GM23248 (cell line): ENCODE measurements around the gene HLCS. TPM values are rescaled to one million over a fixed set of nuclear protein-coding genes. Genes with fewer than 3 reads are reported as not detected.

Source experiments
- DNase-seq: peaks from one replicate; pipeline ENCODE4 v3.0.0-alpha.2; 2015
- H2AFZ ChIP-seq: fragments of 200-600 bp; sonication (generic); 2 replicates; pipeline ENCODE4 v1.6.1; 2016; ENCODE audit warnings: antibody characterized with exemption
- H3F3A ChIP-seq: fragments of 200-600 bp; sonication (generic); 2 replicates; pipeline ENCODE4 v1.6.1; 2016; ENCODE audit warnings: mild to moderate bottlenecking, antibody characterized with exemption, mixed run types; ENCODE audit not compliant: insufficient read depth
- H3K27ac ChIP-seq: fragments of 200-600 bp; sonication (generic); 2 replicates; pipeline ENCODE4 v1.5.1; 2016; ENCODE audit warnings: mild to moderate bottlenecking
- H3K27me3 ChIP-seq: fragments of 200-600 bp; sonication (generic); replicated peaks from 2 replicates; pipeline ENCODE4 v1.6.1; 2016; ENCODE audit warnings: mild to moderate bottlenecking; ENCODE audit not compliant: insufficient read depth
- H3K36me3 ChIP-seq: fragments of 200-600 bp; sonication (generic); 2 replicates; pipeline ENCODE4 v1.6.1; 2016; ENCODE audit warnings: low read depth, mild to moderate bottlenecking
- H3K4me1 ChIP-seq: fragments of 200-600 bp; sonication (generic); 2 replicates; pipeline ENCODE4 v1.6.1; 2016; ENCODE audit warnings: mild to moderate bottlenecking; ENCODE audit not compliant: insufficient read depth
- H3K4me2 ChIP-seq: fragments of 200-600 bp; sonication (generic); one replicate; pipeline ENCODE4 v1.6.1; 2016; ENCODE audit warnings: mild to moderate bottlenecking; ENCODE audit not compliant: unreplicated experiment
- H3K4me3 ChIP-seq: fragments of 200-600 bp; sonication (generic); 2 replicates; pipeline ENCODE4 v1.5.1; 2016; ENCODE audit warnings: mild to moderate bottlenecking
- H3K79me2 ChIP-seq: fragments of 200-600 bp; sonication (generic); 2 replicates; pipeline ENCODE4 v1.6.1; 2016; ENCODE audit warnings: mild to moderate bottlenecking; ENCODE audit not compliant: insufficient read depth
- H3K9ac ChIP-seq: fragments of 200-600 bp; sonication (generic); 2 replicates; pipeline ENCODE4 v1.6.1; 2016; ENCODE audit warnings: mild to moderate bottlenecking
- H3K9me2 ChIP-seq: fragments of 200-600 bp; sonication (generic); 2 replicates; pipeline ENCODE4 v1.6.1; 2016; ENCODE audit warnings: mixed run types, mild to moderate bottlenecking, moderate library complexity; ENCODE audit not compliant: insufficient read depth
- H3K9me3 ChIP-seq: fragments of 200-600 bp; sonication (generic); one replicate; pipeline ENCODE4 v1.6.1; 2017; ENCODE audit warnings: low read depth
- H4K20me1 ChIP-seq: fragments of 200-600 bp; sonication (generic); 2 replicates; pipeline ENCODE4 v1.6.0; 2016; ENCODE audit not compliant: insufficient read depth
- EZH2 ChIP-seq: fragments of 200-600 bp; sonication (generic); IDR thresholded peaks from 2 replicates; pipeline ENCODE4 v1.6.1; 2018; ENCODE audit warnings: antibody characterized with exemption, mild to moderate bottlenecking; ENCODE audit not compliant: insufficient read depth, poor library complexity, severe bottlenecking
- EZH2phosphoT487 ChIP-seq: fragments of 200-600 bp; sonication (generic); IDR thresholded peaks from 2 replicates; pipeline ENCODE4 v1.6.1; 2018; ENCODE audit warnings: antibody characterized with exemption, moderate library complexity, mild to moderate bottlenecking, low read depth; ENCODE audit not compliant: insufficient read depth
- WGBS, 2 experiments: methylation state at CpG; one replicate each; pipeline ENCODE4 v1.1.6; 2015 to 2017; ENCODE audit warnings: low lambda C conversion rate in 2 of 2, low coverage in 1 of 2; ENCODE audit errors: missing lambda C conversion rate in 2 of 2; 5-methylcytosine and 5-hydroxymethylcytosine counted together
- in situ Hi-C: fragments of 300-500 bp; cut with MboI; formaldehyde crosslinking; loops from 2 replicates; pipeline ENCODE4 v1.15.0; 2020
- polyA plus RNA-seq: library from polyadenylated mRNA; unstranded; fragments of >200 nt; fragmentation: Nextera tagmentation; extraction: Ambion mirVana; gene quantifications from 2 replicates; pipeline ENCODE4 v1.2.1, GENCODE V29; 2016
- total RNA-seq: library from RNA; depleted of rRNA; stranded (reverse); fragments of >200 nt; shearing (Covaris generic); gene quantifications from 2 replicates; pipeline ENCODE4 v1.2.3, GENCODE V29; 2014

The HLCS gene
- total and polyA plus RNA-seq, 2 experiments from 2014 or later = 21.4 to 42.5 TPM

DNA sequence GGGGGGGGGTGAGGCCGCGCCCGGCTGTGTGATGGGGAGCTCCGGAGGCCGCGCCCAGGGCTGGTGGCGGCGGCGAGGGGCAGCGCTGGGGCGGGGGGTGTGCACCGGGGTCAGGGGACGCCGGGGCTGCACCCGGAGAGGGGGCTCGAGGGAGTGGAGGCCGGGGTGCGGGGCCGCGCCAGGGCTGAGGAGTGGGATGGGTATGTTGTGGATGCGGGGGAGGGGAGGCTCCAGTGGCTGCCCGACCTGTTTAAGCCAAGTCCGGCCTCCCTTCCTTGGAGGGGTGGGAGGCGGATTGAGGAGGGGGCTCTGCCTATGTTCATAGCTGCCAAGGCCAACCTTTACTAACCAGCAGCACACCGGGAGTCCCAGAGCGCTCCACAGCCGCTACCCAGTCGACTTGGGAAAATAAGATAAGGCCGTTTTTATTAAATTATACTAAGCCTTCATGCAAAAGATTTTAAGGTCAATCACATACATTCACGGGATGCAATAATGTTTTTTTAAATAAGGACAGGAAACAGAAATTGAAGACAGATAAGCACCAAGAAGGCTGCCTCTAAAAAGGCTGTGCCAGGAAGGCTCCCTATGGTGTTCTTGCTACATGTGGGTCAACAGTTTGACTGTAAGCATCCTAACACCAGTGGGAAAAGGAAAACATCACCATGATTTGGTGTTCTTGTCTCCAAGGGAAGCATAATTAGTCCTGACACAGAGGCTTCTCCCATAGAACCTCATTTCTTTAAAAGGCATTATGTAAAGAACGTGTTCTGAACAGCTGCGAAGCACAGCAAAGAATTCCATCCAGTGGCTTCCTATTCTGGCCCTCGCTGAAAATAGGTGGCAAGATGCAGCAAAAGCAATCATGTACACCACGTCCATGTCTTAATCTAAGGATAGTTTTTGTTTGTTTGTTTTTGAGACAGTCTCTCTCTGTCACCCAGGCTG, 626 bp upstream of the HLCS start:
- Histone ChIP-seq H3K27me3 (no peaks in the 10 kb centered on the region), H3K9me2 (no peaks in the 10 kb centered on the region), H3K9ac (peak overlapping the region; percentile 82), H3K9me3 (no peaks in the 10 kb centered on the region), H3F3A (no peaks in the 10 kb centered on the region), H2AFZ (peak overlapping the region; percentile 81), H3K27ac (peak overlapping the region; percentile 40), H4K20me1 (no peaks in the 10 kb centered on the region), H3K4me2 (peak overlapping the region; percentile 79), H3K79me2 (peaks cover 22% of the 10 kb centered on the region), H3K36me3 (no peaks in the 10 kb centered on the region), H3K4me1 (peaks cover 7% of the 10 kb centered on the region; the same call in 1 of the 2 replicates), H3K4me3 (peak overlapping the region; percentile 72)
- WGBS, 2 experiments = 27 to 72% methylated on average over 10 to 30 of the region's 34 CpGs
- TF ChIP-seq EZH2phosphoT487 (no peak), EZH2 (no peak)
- DNase-seq = peak; percentile 18
- in situ Hi-C loops = no loop called here

DNA sequence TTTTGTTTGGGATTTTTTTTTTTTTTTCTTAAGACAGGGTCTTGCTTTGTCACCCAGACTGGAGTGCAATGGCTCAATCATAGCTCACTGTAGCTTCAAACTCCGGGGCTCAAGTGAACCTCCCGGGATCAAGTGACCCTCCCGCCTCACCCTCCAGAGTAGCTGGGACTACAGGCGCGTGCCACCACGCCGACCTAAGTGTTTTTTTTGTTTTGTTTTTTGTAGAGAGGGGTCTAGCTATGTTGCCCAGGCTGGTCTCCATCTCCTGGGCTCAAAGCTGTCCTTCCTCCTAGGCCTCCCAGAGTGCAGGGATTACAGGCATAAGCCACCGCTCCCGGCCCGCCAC, 776 bp downstream of the HLCS start:
- no peak for DNase-seq
- H3K4me1 ChIP-seq = peaks cover 7% of the 10 kb centered on the region; the same call in 1 of the 2 replicates
- in situ Hi-C loops = no loop called here
- H3K27me3 ChIP-seq = no peaks in the 10 kb centered on the region
- no peak overlapping the region for H3K27ac ChIP-seq
- no peaks in the 10 kb centered on the region for H4K20me1 ChIP-seq
- peaks cover 22% of the 10 kb centered on the region for H3K79me2 ChIP-seq
- H3F3A ChIP-seq = no peaks in the 10 kb centered on the region
- peak overlapping the region; percentile 89 for H3K4me3 ChIP-seq
- peaks cover under 1% of the 10 kb centered on the region; the same call in 1 of the 2 replicates for H3K36me3 ChIP-seq
- peak overlapping the region; percentile 85 for H2AFZ ChIP-seq
- TF ChIP-seq EZH2 = no peak
- no peaks in the 10 kb centered on the region for H3K9me3 ChIP-seq
- H3K9me2 ChIP-seq = no peaks in the 10 kb centered on the region
- H3K9ac ChIP-seq = peak overlapping the region; percentile 86
- 47 to 54% methylated on average over 10 of the region's 10 CpGs for WGBS, 2 experiments
- peak overlapping the region; percentile 80 for H3K4me2 ChIP-seq

DNA sequence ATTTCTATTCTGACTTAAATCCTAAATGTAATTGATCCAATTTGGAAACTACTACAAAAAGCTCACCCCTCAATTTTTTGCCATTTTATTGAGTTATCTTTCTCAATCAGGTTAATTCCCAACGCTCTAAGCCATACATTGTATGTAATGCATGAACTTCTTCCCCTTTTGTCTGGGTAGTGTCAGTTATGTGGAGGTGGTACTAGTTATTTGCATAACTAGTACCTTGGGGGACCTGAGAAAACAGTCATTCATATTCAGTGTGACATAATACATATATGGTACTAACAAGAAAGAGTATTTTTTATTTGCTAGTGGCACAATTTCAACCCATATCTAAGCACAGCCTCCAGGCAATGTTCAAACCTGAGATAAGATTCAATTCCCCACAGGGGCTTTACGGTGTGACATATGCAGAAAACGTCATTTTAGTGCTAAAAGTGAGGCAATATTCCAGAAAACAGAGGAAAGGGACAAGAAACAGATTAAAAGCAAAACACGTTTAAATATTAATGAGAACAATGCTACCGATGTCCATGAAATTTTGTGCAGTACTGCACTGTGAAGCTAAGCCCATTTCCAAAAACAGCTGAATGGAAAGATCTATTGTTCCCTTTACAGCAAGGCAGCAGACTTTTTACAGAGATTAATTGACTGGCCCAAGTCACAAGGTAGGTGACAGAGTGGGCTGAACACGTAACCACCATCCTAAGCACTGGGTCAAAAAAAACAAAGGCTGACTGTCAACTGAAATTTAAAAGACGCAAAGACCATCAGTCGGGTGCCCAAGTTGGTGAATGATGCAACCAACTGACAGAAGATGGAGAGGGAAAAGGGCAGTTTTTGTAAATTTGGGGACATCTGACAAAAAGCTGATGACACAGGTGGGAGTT, 1.4 kb downstream of the HLCS start:
- H3K9ac ChIP-seq = peak overlapping the region; percentile 86
- no peak for DNase-seq
- H3K9me3 ChIP-seq = no peaks in the 10 kb centered on the region
- H3K79me2 ChIP-seq = peaks cover 22% of the 10 kb centered on the region
- 73 to 80% methylated on average over 8 of the region's 8 CpGs for WGBS, 2 experiments
- H4K20me1 ChIP-seq = no peaks in the 10 kb centered on the region
- H3F3A ChIP-seq = no peaks in the 10 kb centered on the region
- peaks cover 4% of the 10 kb centered on the region; the same call in 1 of the 2 replicates for H3K36me3 ChIP-seq
- no peaks in the 10 kb centered on the region for H3K9me2 ChIP-seq
- in situ Hi-C loops = no loop called here
- peaks cover 7% of the 10 kb centered on the region; the same call in 1 of the 2 replicates for H3K4me1 ChIP-seq
- TF ChIP-seq EZH2 = no peak
- TF ChIP-seq EZH2phosphoT487 = no peak
- no peaks in the 10 kb centered on the region for H3K27me3 ChIP-seq
- H3K4me2 ChIP-seq = peak overlapping the region; percentile 80
- no peak overlapping the region for H3K27ac ChIP-seq
- H2AFZ ChIP-seq = peak overlapping the region; percentile 85; the same call in 1 of the 2 replicates
- H3K4me3 ChIP-seq = peak overlapping the region; percentile 89

DNA sequence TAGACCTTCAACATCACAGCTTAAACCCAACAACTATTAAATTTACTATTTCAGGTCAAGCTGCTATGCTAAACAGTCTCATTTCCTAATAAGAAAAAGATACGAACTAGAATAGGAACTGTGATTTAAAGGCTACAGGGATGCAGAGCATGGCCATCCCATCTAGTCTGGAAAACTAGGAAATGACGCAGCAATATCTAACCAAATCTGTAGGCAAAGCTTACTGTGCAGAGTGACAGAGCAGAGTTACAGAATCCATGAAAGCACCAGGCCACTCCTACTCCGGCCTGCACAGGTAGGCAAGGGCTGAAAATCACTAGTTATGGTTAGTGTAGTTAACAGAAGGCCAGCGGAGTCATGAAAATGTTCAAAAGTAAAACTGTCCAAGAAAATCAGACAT, 2.1 kb downstream of the HLCS start:
- H3K9me2 ChIP-seq = no peaks in the 10 kb centered on the region
- H3K9me3 ChIP-seq = no peaks in the 10 kb centered on the region
- peaks cover 22% of the 10 kb centered on the region for H3K79me2 ChIP-seq
- no peak overlapping the region for H3K4me2 ChIP-seq
- no peaks in the 10 kb centered on the region for H3F3A ChIP-seq
- H3K27ac ChIP-seq = no peak overlapping the region
- H2AFZ ChIP-seq = no peak overlapping the region
- WGBS, 2 experiments = 99 to 100% methylated on average over 4 of the region's 4 CpGs
- TF ChIP-seq EZH2phosphoT487 = no peak
- no peak for TF ChIP-seq EZH2
- no peak overlapping the region for H3K9ac ChIP-seq
- peaks cover 7% of the 10 kb centered on the region; the same call in 1 of the 2 replicates for H3K4me1 ChIP-seq
- no peak for DNase-seq
- H4K20me1 ChIP-seq = no peaks in the 10 kb centered on the region
- H3K4me3 ChIP-seq = no peak overlapping the region
- in situ Hi-C loops = no loop called here
- H3K36me3 ChIP-seq = peaks cover 4% of the 10 kb centered on the region; the same call in 1 of the 2 replicates
- H3K27me3 ChIP-seq = no peaks in the 10 kb centered on the region
